Measurements from ENCODE around the gene PDE4D.
"Not testable (repeated sequence)": the region's sequence is repeated elsewhere in the genome, so short reads cannot be mapped to it uniquely, and the experiment has no call there.

Gene PDE4D

DNA sequence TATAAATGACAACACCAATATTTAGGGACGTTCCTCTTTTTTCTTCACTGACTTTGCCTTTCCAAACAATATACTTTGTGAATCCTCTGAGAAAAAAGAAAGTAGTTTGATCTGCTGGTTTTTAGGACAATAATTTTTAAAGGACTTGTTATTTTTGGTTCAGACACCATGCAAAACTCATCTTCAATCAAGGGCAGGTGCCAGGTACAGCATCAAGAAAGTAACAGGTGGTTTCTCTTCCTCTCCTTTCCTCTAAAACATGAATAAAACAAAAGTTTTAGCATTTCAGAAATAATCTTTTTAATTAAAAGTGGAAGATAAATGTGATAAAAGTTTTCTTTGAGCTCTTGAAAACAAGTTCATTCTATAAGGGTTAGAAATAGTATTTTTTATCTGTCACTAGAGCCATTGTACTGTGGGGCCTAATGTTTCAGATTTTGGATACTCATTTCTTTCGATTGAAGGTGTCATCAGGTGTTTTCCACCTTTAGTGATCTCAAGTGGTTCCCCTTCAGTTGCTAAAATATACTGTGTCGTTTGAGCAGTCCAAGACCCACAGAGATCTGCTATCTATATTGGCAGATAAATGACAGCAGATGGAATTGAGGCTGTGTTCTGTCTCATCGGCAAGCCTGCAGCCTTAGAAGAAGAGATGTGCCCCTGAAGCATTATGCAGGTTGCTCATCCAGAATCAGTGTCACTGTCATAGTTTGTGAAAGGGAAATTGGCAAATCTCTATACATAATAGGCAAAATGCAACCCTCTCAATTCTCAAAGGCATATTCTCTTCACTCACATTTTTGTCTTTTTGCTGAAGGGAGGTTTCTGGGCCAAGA lies 499.7 kb downstream of the PDE4D start:
- DNase-seq: no peak

DNA sequence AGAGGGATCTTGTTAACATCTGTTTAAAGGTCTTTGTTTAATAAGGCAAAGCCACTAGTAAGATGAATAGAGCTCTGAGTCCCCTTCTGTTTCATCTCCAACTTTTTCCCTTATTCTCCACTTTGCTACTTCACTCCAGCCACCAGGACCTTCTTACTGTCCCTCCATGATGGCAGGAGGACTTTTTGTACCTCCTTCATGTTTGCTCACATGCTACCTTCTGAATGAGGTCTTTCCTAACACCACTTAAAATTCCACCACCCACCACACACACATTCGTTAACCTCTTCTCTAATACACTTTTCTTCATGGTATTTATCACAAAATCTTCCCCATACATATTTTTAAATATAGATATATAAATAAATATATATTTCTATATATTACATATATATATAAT lies 501.9 kb downstream of the PDE4D start:
- DNase-seq: no peak

DNA sequence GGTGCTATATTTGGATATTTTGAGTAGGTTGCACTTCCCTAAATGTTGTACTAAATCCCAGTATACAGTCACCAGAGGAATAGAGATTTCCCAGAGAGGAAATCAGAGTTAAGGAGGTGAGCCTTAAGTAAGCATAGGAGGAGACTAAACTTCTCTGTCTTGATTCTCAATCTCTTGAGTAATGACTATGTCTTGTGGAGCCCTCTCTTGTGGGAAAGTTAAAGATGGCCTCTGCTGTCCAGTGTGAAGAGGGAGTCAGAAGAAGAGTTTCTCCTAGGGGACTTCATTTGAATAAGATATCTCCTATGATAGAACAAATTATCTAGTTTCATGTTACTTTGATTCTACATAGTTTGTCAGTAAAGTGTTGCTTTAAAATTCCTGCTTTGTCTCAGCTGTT lies 502.5 kb downstream of the PDE4D start:
- DNase-seq: no peak

DNA sequence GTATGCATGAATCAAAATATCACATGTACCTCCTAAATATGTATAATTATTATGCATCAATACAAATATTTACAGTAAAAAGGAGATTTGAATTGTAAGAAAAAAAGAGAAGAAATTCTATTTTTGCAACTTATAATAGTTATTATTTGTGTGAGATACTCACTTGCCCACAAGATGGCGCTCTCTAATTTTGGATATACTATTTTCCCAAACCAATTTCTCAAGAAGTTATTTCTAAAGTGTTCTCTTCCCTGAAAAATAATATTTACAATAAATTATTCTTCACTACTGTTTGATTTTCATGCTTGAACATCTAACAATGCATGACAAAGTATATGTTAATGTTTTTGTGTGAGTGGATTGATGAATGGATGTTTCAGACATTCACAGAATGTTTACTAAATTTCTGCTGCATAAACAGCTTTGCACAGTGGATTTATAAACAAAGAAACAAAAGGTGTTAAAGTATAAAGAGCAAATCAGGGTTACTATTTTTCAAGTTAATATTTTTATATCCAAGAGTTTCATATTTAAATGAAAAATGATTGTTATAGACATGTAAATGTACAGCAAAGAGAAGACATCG lies 503.4 kb downstream of the PDE4D start:
- DNase-seq: no peak

DNA sequence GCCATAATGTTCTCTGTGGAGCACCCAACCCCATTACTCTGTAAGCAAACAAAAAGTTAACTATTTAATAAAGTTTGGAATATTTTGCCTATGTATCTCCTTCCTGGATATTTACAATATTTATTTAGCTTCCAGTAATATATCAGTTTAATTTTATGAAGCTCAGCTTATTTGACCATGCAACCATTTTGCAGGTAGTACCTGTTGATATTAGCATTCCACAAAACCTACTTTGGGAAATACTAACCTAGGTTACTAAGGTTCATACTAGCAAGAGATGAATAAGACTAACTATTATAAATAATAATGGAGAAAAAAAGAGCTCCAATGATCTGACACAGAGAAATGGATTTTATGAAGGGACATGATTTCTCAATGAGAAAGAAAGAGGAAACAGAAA lies 506.4 kb downstream of the PDE4D start:
- DNase-seq: no peak

DNA sequence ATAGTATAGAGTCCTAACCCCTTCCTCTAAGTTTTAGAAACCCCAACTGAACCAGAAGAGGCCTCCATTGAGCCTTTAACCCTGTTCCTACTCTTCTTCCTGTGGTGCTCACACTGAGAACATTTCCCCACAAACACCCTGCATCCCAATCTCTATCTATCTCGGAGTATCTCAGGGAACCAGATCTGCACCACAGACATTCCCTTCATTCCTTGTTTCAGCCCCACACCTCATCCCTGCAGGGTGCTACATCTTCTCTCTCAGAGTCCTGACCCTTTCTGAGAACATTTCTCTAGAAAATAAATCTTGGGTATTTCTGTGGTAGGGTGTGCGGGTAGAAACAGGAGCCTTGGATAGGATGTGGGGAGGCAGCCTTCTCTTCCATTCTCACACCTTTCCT lies 507.8 kb downstream of the PDE4D start:
- DNase-seq: no peak

DNA sequence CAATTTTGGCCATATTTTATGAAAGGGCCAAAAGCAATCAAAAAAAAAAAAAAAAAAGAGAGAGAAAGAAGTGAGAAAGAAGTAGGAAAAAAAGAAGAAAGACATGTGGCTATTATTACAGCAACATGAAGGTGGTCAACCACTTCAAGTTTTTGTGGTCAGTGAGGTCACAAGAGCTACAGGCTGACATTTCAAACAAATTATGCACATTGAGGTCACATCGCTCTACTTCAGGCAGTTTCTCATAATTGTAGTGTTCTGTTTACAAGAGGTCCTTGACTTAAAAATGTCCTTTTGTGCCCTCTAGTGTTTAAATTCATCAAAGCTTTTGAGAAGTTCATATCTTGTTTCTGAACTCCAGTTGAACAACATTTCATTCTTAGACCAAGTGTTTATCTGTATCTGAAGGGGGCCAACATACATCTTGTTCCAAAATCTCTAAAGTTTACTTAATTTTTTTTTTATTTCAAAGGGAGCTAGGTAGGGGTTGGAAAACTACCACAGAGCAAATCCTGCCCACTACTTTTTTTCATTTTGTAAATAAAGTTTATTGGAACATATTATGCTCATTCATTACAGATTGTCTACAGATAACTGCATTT lies 513.1 kb downstream of the PDE4D start:
- peak; percentile 64 for DNase-seq

DNA sequence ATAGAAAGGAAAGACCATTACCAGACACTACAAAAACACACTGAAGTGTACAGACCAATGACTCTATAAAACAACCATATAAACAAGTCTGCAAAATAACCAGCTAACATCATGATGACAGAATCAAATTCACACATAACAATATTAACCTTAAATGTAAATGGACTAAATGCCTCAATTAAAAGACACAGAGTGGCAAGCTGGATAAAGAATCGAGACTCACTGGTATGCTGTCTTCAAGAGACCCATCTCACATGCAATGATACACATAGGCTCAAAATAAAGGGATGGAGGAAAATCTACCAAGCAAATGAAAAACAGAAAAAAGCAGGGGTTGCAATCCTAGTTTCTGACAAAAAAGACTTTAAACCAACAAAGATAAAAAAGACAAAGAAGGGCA lies 519.5 kb downstream of the PDE4D start:
- not testable (repeated sequence) for DNase-seq

DNA sequence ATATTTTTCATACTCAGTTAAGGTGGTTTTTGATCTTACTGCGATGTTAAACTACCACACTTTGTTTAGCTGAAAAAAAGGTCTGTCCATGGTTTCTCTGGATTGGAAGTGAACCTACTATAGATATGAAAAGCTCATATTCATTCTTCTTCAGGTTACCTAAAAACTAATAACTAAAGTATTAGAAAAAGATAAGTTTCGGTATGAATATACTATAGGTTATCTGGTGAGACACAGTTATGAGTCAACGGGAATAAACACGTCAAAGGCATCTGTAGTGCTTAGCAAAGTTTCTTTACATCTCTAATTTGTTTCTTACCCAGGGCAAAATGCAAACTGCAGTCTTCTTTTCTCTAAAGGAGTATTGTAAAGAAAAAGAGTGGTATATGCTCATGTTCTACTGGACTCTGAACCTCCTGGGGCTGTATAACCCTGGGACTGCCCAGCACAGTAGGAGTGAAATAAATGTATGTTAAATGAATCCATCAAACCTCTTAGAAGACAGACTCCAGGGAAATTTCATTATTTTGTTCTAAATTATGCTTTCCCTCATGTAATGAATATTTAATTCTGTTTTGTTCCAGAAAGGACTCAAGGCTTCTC lies 521.9 kb downstream of the PDE4D start:
- DNase-seq: no peak

DNA sequence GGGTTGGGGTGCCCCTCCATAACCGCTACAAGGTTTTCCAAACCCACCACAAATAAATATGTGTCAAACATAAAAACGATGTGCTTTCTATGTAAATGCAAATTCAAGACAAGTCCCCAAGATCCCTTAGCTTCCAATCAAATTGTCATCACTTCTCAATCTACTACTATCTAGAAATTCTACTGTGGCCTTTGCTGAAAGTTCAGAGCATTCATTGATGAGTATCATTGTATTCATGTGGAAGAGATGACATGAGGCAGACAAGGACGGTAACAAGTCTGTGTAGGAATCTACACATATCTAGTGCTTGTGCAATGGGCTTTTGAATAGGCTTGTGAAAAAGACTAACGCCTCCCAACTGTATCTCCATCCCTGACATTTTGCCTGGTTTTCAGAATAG lies 524.6 kb downstream of the PDE4D start:
- DNase-seq: no peak

DNA sequence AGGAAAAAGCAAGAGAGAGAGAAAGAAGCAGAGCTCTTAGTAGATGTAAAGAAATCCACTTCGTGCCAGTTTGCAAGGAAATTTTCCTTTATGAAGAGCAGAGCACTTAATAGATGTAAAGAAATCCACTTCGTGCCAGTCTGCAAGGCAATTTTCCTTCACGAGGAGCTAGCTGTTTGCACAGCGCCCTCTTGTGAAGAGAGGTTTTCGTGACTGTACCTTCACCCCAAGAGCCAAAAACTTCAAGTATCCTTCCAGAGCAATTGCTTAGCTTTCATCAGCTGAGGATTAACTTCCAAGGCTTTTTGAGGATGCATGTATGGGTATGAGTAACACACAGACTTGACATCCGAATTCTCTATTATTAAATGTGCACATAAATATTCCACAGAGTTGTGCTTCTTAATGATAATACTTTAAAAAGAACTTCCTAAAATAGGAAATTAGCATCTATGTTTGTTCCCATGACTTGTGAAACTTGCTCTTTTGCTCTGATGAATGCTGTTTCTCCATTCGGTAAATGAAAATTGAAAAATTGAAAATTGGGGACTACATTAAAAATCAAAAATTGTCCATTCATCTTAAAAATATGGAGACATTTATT lies 525.6 kb downstream of the PDE4D start:
- peak; percentile 43 for DNase-seq

DNA sequence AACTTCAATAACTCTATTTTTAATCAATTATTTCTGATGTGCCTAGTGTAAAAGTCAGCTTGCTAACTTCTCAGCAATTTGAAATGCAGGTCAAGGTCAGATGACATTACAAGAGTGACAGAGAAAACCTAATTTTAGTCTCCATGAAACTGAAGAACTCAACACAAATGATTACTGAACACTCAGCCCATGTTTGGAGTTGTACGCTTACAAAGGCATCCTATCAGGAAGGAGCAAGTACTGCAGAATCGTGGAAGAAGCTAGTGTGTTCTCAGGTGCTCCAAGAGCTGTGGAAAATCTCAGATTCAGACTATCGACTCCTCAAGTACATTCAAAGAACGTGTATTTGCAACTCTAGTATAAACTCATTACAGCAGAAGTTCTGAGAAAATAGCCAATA lies 526.7 kb downstream of the PDE4D start:
- no peak for DNase-seq

DNA sequence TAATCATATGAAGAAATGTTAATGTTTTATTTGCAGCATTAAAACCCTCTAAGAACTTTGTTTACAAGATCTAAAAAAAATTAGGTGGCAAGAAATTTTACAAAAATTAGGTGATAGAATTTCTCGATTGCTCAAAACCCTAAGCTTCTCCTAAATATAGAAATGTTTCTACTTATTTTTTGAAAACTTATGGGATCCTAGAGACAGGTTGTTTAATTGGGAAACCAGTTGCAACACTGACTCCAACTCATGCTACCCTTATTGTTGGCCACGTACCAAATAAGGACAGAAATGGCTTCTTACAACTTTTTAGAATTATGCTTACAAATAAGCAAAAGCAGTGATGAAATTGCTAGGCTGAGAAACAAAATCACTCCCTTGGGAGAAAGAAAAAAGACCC lies 531.1 kb downstream of the PDE4D start:
- DNase-seq: no peak

DNA sequence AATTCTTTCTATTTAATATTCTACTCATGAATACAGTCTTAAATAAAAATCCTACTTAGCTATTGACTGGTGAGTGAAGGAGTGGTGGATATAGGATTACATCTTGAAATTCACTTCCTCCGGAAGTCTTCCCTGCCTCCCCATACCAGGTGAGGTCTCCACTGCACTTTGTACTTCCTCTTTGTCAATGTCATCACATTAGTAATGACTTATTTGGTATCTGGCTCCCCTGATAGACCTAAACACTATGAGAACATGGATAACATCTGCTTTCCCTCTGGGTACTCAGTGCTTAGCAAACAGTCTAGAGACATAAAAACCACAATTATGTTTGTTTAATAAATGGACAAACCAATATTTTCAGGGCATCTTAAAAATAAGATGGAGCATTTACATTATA lies 532.1 kb downstream of the PDE4D start:
- no peak for DNase-seq

DNA sequence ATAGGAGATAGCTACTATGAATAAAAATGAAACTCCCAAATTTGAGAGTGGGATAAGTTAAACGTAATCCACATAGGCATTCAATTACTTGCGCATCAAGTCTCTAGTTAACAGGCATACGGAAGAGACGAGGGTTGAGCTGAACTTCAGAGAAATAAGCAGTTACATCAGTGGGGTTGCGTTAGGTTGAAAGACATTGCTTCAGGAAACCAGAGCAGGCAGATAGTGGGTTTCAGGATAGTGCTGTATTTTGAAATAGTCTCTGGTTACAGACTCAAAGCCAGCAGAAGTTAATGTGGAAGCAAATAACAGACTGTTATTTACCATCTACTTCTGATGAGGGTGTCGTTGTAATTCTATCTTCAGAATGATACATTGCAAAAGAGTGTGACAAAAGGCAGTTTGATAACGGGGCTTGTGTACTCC lies 533.4 kb downstream of the PDE4D start:
- no peak for DNase-seq

DNA sequence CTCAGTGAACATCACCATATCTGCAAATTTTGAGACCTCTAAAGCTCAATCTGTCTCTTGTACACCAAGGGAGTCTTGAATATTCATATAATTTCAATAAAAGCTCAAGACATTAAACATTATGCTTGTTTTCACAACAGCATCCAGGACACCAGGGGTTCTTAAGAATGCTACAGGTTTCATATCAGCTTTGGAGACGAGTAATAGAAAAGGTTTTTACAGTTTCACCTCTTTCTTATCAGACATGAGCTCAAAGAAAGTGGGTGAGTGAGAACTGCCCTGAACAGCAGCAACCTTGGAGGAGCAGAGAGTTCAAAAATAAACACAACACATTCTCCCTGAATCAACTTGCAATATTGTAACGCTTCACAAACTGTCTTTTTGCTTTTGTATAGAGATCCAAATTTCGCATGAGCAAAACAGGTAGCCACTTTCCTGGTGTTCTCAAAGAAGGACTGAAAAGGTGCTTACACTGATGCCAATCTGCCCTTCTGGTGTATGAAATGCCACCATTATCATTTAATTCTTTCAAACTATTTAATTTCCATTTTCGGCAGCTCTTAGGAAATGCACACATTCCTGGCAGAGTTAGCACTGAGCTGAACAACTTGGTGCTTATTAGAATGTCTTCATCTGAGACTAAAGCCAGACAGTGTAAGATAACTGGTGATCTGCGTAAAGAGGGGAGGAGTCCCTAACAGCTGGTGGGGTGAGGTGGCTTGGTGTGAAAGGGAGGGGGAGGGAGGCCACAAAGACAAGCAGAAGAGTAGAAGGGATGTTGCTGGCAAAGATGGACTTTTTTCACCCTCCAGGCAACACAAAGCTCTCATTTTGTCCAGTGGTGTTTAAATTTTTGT lies 535.3 kb downstream of the PDE4D start:
- DNase-seq: no peak

DNA sequence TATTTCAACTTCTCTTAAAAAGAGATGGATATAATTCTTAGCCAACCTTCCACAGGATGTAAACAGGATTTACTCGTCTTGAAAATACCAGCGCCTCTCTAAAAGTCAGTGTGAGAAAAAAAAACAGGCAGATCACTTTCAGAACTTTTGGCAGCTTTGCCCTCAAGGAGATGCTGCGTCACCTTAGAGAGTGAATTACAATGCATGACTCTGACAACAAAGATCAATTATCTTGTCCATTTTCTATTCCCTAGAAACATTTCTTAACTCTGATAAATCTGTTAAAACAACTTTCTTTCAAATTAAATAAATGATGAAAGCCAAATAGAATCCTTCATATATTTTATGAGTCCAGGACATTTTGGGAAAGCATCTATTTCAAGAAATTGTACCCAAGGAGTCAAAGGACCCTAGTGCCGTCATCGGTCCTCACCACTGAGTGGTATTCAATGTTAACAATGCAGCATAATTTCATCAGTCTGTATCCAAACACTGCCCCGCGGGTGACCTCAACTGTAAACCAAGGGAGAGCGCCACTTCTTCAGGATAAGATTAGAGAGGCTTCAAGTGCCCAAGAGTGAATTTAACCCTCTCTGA lies 536.0 kb downstream of the PDE4D start:
- peak; percentile 19 for DNase-seq

DNA sequence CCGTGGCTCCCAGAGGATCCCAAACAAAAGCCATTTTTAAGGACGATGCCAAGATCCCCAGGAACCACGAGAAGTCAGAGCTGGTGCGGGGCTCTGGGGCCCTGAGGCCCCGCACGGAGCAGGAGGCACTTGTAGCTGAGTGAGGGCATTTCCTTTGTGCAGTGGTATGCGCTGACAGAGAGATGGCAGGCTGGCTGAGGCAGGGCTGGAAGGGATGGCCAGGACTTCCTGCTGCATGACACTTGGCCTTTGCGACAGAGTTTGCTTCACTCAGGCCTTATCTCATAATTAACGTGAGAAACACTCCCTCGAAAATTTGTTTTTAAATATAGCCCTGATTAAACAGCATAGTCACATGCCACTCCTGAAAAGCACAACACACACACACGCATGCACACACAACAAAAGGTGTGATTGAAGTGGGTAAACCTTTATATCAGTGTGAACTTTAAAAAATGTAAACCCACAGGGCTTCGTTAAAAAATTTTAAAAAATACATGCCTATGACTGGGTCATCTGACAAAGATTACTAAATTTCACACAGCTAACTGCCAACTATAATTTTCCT lies 536.6 kb downstream of the PDE4D start:
- no peak for DNase-seq

DNA sequence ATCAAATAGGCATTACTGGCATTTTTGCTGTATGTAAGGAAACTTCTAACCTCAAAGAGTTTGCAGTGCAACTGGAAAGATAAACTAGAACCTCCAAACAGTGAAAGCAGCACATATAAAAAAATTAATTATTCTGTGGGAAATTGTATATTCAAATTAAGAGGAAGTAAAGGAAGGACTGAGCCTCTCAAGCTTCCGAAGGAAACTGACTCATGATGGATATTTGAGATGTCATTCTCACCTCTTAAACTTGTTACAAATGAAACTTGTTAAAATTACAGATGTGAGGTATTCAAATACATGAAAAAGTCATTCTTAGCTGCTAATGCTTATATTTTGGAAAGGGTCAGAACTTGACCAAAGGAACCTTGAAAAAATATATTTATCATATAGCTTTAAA lies 538.7 kb downstream of the PDE4D start:
- DNase-seq: no peak

DNA sequence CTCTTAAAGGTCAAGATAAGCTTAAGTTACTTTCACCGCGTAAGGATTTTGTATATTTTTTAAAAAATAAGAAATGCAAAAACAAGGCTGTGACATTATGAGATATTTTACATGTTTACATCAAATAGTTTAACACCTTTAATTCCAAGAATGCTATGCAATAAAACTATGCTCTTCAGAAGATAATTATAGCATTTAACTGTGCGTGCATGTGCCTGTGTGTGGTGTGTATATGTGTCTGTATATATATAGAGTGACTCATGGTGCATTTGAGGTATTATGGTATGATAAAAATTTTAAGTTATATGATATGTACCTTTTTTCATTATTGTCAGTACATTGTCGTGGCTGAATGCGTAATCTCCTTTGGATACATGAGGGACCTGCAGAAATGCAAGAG lies 539.3 kb downstream of the PDE4D start:
- no peak for DNase-seq

DNA sequence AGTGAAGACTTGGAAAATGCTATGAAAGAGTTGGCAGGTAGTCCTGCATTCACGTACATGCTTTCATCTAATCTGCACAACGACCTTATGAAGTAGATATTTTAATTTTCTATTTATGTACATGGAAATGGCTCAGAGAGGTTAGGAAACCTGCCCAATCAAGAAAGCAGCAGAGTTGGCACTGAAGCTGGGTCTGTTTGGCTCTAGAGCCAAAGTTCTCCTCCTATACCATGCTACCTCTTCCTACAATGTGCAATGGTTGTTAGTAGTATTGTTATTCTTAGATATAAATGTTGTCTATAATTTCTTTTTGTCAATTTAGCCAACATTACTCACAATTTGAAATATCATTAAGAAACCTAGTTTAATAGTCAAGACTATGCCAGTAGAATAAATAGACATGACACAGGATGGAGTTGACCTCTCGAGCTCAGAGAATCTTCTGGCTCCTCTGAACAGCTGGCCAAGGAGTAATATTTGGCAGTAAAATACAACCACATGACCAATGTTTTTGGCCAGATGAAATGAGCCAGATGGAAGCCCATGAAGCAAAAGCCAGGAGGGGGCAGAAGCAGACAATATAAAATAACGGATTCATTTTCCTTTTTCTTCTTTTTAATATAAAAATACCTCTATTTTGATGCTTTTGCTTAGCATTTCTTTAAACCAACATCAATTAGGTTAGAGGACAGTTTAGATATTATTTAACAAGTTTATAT lies 542.3 kb downstream of the PDE4D start:
- no peak for DNase-seq
